NCI-H187 (cell line): Measurements from ENCODE around the gene TPST1.
"Not testable (repeated sequence)": the region's sequence is repeated elsewhere in the genome, so short reads cannot be mapped to it uniquely, and the experiment has no call there.

Source experiments
- DNase-seq, 2 experiments: peaks; one replicate each; lab custom pipeline; 2025; lab: John Stamatoyannopoulos, UW

The TPST1 gene

GRCh38 chr7:66331883-66332282, 126.7 kb downstream of the TPST1 start:
- no peak for DNase-seq

GRCh38 chr7:66333443-66333842, 128.3 kb downstream of the TPST1 start:
- DNase-seq: no peak

- no peak for DNase-seq
Measured at GRCh38 chr7:66335318-66335717, 130.2 kb downstream of the TPST1 start.

GRCh38 chr7:66336760-66337159, 131.6 kb downstream of the TPST1 start:
- DNase-seq: no peak

GRCh38 chr7:66339141-66339540, 134.0 kb downstream of the TPST1 start:
- no peak for DNase-seq

GRCh38 chr7:66344166-66344565, 139.0 kb downstream of the TPST1 start:
- no peak for DNase-seq

GRCh38 chr7:66348531-66348930, 143.4 kb downstream of the TPST1 start:
- no peak for DNase-seq

- DNase-seq: no peak
Measured at GRCh38 chr7:66348959-66349358, 143.8 kb downstream of the TPST1 start.

- DNase-seq: no peak
Measured at GRCh38 chr7:66352071-66352470, 146.9 kb downstream of the TPST1 start.

GRCh38 chr7:66353547-66353946, 148.4 kb downstream of the TPST1 start:
- DNase-seq: no peak

GRCh38 chr7:66355756-66356155, 150.6 kb downstream of the TPST1 start:
- no peak for DNase-seq

GRCh38 chr7:66356277-66356721, 151.2 kb downstream of the TPST1 start:
- no peak for DNase-seq

- no peak for DNase-seq
Measured at GRCh38 chr7:66357087-66357486, 152.0 kb downstream of the TPST1 start.

GRCh38 chr7:66359656-66360211, 154.6 kb downstream of the TPST1 start:
- DNase-seq: no peak

GRCh38 chr7:66362136-66362535, 157.0 kb downstream of the TPST1 start:
- DNase-seq: no peak

GRCh38 chr7:66363635-66364034, 158.5 kb downstream of the TPST1 start:
- DNase-seq: no peak

GRCh38 chr7:66365031-66365430, 159.9 kb downstream of the TPST1 start:
- DNase-seq: not testable (repeated sequence)

- no peak for DNase-seq
Measured at GRCh38 chr7:66371096-66371824, 166.1 kb downstream of the TPST1 start.

- DNase-seq: not testable (repeated sequence)
Measured at GRCh38 chr7:66374141-66374840, 169.2 kb downstream of the TPST1 start.

GRCh38 chr7:66376264-66376945, 171.3 kb downstream of the TPST1 start:
- DNase-seq: no peak

- no peak for DNase-seq
Measured at GRCh38 chr7:66377045-66377444, 171.9 kb downstream of the TPST1 start.

GRCh38 chr7:66377714-66378113, 172.6 kb downstream of the TPST1 start:
- no peak for DNase-seq
